DMS153 treated with DMSO at 0.1 percent for 48 hours (cell line): ENCODE measurements around the gene TMEM171.

Source experiments
- DNase-seq: peaks from one replicate; lab custom pipeline; 2025; ENCODE audit not compliant: unreplicated experiment; lab: John Stamatoyannopoulos, UW

TMEM171 gene

GRCh38 chr5:73119451-73120157 is 771 bp upstream of the TMEM171 start:
- DNase-seq: no peak

GRCh38 chr5:73121119-73121463 is 716 bp downstream of the TMEM171 start:
- DNase-seq: no peak

- no peak for DNase-seq
Observed at GRCh38 chr5:73122875-73123810, 2.8 kb downstream of the TMEM171 start.

- DNase-seq: no peak
Observed at GRCh38 chr5:73125289-73125688, 4.9 kb downstream of the TMEM171 start.

GRCh38 chr5:73126381-73126780 is 6.0 kb downstream of the TMEM171 start:
- DNase-seq: no peak

GRCh38 chr5:73126957-73127356 is 6.6 kb downstream of the TMEM171 start:
- DNase-seq: no peak

- no peak for DNase-seq
Observed at GRCh38 chr5:73129143-73129542, 8.8 kb downstream of the TMEM171 start.

- DNase-seq: no peak
Observed at GRCh38 chr5:73130811-73131210, 10.4 kb downstream of the TMEM171 start.

GRCh38 chr5:73131711-73132425 is 11.5 kb downstream of the TMEM171 start:
- DNase-seq: no peak

GRCh38 chr5:73132759-73133158 is 12.4 kb downstream of the TMEM171 start:
- DNase-seq: no peak

GRCh38 chr5:73135021-73135420 is 14.6 kb downstream of the TMEM171 start:
- no peak for DNase-seq

GRCh38 chr5:73135429-73136054 is 15.2 kb downstream of the TMEM171 start:
- DNase-seq: no peak

- no peak for DNase-seq
Observed at GRCh38 chr5:73136055-73136562, 15.7 kb downstream of the TMEM171 start.

- DNase-seq: no peak
Observed at GRCh38 chr5:73137563-73138530, 17.5 kb downstream of the TMEM171 start.

GRCh38 chr5:73139485-73139884 is 19.1 kb downstream of the TMEM171 start:
- DNase-seq: no peak

- no peak for DNase-seq
Observed at GRCh38 chr5:73140801-73141200, 20.4 kb downstream of the TMEM171 start.

- DNase-seq: no peak
Observed at GRCh38 chr5:73142035-73142434, 21.7 kb downstream of the TMEM171 start.

GRCh38 chr5:73143716-73144115 is 23.3 kb downstream of the TMEM171 start:
- no peak for DNase-seq

GRCh38 chr5:73149540-73149939 is 29.2 kb downstream of the TMEM171 start:
- DNase-seq: no peak

- no peak for DNase-seq
Observed at GRCh38 chr5:73150876-73151275, 30.5 kb downstream of the TMEM171 start.
